ENCODE measurements around the gene CTNNA1. TPM values are rescaled to one million over a fixed set of nuclear protein-coding genes. Genes with fewer than 3 reads are reported as not detected.
A peak's percentile ranks its signal among the peaks of the same experiment; 100 is the strongest.

Gene CTNNA1
- total and polyA plus RNA-seq, 9 of the 15 experiments (the other 6 are each of a cell fraction or from before 2014, with no cell fraction given), result 29.6 to 117 (median 89.1) TPM

DNA sequence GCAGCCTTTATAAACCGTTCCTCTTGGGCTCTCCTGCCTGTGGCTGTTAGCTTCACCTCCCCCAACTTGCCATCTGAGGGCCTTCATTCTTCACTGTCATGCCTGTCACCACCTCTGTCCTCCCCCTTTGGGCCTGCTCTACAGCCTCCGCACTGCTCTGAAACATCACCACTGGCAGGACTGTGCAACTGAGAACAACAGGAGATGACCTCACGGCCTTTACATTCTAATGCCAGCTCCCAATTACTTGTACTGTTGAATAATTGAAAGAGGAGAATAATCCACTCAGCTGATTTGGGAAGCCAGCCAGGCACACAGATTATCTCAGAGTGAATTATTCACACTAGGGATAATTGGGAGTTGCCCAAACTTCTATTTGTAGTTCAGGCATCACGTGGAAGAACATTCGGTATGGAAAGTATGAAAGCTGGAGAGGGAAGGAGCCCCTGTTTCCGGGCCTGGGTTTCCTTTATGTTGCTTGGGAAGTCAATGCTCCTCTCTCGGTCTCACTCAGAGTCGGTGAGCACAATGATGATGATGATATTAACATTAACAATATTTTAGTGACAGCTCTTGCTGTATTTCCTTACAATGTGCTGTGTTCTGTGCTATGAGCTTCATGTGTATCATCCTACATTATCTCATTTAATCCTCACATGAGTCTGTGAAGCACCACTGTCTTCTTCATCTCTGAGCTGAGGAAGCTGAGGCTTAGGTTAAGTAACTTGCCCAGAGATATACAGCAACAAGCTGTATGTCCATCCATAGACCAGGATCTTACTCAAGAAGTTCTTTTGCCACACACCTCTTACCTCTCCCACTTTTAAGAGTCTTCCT, 221.2 kb downstream of the CTNNA1 start (continued):
- TF ChIP-seq, protein P1, sequence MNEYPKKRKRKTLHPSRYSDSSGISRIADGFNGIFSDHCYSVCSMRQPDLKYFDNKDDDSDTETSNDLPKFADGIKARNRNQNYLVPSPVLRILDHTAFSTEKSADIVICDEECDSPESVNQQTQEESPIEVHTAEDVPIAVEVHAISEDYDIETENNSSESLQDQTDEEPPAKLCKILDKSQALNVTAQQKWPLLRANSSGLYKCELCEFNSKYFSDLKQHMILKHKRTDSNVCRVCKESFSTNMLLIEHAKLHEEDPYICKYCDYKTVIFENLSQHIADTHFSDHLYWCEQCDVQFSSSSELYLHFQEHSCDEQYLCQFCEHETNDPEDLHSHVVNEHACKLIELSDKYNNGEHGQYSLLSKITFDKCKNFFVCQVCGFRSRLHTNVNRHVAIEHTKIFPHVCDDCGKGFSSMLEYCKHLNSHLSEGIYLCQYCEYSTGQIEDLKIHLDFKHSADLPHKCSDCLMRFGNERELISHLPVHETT (CRISPR knock-in tag; conservative IDR thresholded peaks at IDR 0.05 in 1 of 2, IDR thresholded peaks at IDR 0.05 in 1 of 2), result peak in 1 of 2 experiments; percentile 85; a peak in 1 of 4 replicates
- no peak for TF ChIP-seq NFIX (CRISPR knock-in tag; IDR thresholded peaks at IDR 0.05; ENCODE audit: low read depth)
- TF ChIP-seq, protein P2, sequence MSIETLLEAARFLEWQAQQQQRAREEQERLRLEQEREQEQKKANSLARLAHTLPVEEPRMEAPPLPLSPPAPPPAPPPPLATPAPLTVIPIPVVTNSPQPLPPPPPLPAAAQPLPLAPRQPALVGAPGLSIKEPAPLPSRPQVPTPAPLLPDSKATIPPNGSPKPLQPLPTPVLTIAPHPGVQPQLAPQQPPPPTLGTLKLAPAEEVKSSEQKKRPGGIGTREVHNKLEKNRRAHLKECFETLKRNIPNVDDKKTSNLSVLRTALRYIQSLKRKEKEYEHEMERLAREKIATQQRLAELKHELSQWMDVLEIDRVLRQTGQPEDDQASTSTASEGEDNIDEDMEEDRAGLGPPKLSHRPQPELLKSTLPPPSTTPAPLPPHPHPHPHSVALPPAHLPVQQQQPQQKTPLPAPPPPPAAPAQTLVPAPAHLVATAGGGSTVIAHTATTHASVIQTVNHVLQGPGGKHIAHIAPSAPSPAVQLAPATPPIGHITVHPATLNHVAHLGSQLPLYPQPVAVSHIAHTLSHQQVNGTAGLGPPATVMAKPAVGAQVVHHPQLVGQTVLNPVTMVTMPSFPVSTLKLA (conservative IDR thresholded peaks at IDR 0.05), result 0 out of 4 replicates have a peak, but pooled peaks of 1 of the 2 experiments have one; percentile 10
- TF ChIP-seq, protein P3, sequence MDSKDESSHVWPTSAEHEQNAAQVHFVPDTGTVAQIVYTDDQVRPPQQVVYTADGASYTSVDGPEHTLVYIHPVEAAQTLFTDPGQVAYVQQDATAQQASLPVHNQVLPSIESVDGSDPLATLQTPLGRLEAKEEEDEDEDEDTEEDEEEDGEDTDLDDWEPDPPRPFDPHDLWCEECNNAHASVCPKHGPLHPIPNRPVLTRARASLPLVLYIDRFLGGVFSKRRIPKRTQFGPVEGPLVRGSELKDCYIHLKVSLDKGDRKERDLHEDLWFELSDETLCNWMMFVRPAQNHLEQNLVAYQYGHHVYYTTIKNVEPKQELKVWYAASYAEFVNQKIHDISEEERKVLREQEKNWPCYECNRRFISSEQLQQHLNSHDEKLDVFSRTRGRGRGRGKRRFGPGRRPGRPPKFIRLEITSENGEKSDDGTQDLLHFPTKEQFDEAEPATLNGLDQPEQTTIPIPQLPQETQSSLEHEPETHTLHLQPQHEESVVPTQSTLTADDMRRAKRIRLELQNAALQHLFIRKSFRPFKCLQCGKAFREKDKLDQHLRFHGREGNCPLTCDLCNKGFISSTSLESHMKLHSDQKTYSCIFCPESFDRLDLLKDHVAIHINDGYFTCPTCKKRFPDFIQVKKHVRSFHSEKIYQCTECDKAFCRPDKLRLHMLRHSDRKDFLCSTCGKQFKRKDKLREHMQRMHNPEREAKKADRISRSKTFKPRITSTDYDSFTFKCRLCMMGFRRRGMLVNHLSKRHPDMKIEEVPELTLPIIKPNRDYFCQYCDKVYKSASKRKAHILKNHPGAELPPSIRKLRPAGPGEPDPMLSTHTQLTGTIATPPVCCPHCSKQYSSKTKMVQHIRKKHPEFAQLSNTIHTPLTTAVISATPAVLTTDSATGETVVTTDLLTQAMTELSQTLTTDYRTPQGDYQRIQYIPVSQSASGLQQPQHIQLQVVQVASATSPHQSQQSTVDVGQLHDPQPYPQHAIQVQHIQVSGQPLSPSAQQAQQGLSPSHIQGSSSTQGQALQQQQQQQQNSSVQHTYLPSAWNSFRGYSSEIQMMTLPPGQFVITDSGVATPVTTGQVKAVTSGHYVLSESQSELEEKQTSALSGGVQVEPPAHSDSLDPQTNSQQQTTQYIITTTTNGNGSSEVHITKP (IDR thresholded peaks at IDR 0.05; ENCODE audit: partially characterized antibody), result no peak
- no peak for TF ChIP-seq ZNF24 (IDR thresholded peaks at IDR 0.05)
- no peak for TF ChIP-seq RBFOX2 (IDR thresholded peaks at IDR 0.05; ENCODE audit: low read depth, low read length)
- TF ChIP-seq TAL1 (IDR thresholded peaks at IDR 0.05), result no peak
- TF ChIP-seq, protein P4, sequence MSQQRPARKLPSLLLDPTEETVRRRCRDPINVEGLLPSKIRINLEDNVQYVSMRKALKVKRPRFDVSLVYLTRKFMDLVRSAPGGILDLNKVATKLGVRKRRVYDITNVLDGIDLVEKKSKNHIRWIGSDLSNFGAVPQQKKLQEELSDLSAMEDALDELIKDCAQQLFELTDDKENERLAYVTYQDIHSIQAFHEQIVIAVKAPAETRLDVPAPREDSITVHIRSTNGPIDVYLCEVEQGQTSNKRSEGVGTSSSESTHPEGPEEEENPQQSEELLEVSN (IDR thresholded peaks at IDR 0.05; ENCODE audit: borderline replicate concordance in 1 of 2, extremely low read depth in 1 of 2, insufficient read depth in 1 of 2, insufficient read length in 1 of 2, low read depth in 1 of 2, low read length in 1 of 2, poor library complexity in 1 of 2, severe bottlenecking in 1 of 2), result no peak
- TF ChIP-seq TAF7 (tag; IDR thresholded peaks at IDR 0.05), result no peak
- TF ChIP-seq, protein P5, sequence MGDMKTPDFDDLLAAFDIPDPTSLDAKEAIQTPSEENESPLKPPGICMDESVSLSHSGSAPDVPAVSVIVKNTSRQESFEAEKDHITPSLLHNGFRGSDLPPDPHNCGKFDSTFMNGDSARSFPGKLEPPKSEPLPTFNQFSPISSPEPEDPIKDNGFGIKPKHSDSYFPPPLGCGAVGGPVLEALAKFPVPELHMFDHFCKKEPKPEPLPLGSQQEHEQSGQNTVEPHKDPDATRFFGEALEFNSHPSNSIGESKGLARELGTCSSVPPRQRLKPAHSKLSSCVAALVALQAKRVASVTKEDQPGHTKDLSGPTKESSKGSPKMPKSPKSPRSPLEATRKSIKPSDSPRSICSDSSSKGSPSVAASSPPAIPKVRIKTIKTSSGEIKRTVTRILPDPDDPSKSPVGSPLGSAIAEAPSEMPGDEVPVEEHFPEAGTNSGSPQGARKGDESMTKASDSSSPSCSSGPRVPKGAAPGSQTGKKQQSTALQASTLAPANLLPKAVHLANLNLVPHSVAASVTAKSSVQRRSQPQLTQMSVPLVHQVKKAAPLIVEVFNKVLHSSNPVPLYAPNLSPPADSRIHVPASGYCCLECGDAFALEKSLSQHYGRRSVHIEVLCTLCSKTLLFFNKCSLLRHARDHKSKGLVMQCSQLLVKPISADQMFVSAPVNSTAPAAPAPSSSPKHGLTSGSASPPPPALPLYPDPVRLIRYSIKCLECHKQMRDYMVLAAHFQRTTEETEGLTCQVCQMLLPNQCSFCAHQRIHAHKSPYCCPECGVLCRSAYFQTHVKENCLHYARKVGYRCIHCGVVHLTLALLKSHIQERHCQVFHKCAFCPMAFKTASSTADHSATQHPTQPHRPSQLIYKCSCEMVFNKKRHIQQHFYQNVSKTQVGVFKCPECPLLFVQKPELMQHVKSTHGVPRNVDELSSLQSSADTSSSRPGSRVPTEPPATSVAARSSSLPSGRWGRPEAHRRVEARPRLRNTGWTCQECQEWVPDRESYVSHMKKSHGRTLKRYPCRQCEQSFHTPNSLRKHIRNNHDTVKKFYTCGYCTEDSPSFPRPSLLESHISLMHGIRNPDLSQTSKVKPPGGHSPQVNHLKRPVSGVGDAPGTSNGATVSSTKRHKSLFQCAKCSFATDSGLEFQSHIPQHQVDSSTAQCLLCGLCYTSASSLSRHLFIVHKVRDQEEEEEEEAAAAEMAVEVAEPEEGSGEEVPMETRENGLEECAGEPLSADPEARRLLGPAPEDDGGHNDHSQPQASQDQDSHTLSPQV (IDR thresholded peaks at IDR 0.05), result peak; percentile 29; the same call in 1 of the 2 replicates

Measured in K562 (cell line).